ENCODE results near the gene USP13. TPM values are rescaled to one million over a fixed set of nuclear protein-coding genes. Genes with fewer than 3 reads are reported as not detected.
A peak's percentile ranks its signal among the peaks of the same experiment; 100 is the strongest.

The USP13 gene
- total and polyA plus RNA-seq, 2 donors, result 1.8 to 3.6 TPM

DNA sequence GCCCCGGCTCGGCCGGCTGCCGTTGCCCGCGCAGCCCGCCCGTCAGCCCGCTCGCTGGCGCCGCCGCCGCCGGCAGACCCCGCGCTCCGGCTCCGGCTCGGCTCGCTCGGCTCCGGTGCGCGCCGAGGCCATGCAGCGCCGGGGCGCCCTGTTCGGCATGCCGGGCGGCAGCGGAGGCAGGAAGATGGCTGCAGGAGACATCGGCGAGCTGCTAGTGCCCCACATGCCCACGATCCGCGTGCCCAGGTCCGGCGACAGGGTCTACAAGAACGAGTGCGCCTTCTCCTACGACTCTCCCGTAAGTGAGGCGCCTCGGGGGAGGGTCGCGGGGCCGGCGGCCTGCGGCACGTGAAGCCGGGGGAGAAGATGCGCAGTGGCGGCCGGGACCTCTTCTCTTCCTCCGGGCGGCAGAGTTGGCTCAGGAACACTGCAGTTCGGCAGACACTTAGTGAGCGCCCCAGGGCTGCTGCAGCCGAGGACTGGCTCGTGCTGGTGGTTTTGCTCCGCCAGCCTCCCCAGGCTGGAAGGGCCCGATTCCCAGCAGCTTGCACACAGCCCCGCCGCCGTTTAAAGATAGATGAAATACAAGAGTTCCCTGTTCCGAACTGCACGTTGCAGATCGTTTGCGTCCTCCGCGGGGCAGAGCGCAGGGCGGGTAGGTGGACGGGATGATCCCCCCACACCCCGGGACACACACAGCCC is 407 bp downstream of the USP13 start:
- H3K27me3 ChIP-seq (ENCODE audit: control insufficient read depth in 2 of 2, insufficient read depth in 1 of 2, low read length in 1 of 2), result peaks cover 0 to 10% of the 10 kb centered on the region in 2 donors
- no peaks in the 10 kb centered on the region for H3K9me3 ChIP-seq (ENCODE audit: control insufficient read depth in 2 of 2, insufficient read depth in 1 of 2, low read length in 1 of 2)
- peak overlapping the region; percentile 87 to 94 for H3K27ac ChIP-seq (ENCODE audit: low read depth in 1 of 2, low read length in 1 of 2)
- peak in 7 of 9 donors; percentile 46 to 84 (median 56) for DNase-seq (ENCODE audit: low read depth in 6 of 9, low spot score in 9 of 9)
- no peaks in the 10 kb centered on the region for H3K36me3 ChIP-seq (ENCODE audit: control insufficient read depth in 2 of 2, insufficient read depth in 2 of 2, low read length in 1 of 2)
- WGBS, result under 1% methylated on average over 77 of the region's 77 CpGs
- peak overlapping the region; percentile 78 to 89 for H3K4me3 ChIP-seq (ENCODE audit: low read length in 2 of 2)
- peaks cover 2 to 18% of the 10 kb centered on the region in 2 donors for H3K4me1 ChIP-seq (ENCODE audit: control insufficient read depth in 2 of 2, insufficient read depth in 2 of 2, low read length in 2 of 2)

DNA sequence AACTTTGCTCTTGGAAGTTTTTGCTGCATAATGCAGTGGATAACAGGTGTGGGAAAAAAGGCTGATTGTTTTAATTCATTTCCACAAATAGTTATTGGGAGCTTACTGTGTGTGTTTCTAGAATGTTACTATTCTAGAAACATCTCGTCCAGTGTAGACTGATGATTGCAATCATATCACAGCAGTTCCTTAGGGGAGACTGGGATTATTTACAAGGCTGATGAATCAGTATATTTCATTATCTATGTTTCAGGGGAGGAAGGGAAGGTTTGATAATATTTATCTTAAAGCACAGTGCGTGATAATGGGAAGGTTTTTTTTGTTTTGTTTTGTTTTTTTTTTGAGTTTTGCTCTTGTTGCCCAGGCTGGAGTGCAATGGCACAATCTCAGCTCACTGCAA is 2.4 kb downstream of the USP13 start:
- no peak overlapping the region for H3K27ac ChIP-seq (ENCODE audit: low read depth in 1 of 2, low read length in 1 of 2)
- H3K9me3 ChIP-seq (ENCODE audit: control insufficient read depth in 2 of 2, insufficient read depth in 1 of 2, low read length in 1 of 2), result no peaks in the 10 kb centered on the region
- 98% methylated on average over 2 of the region's 2 CpGs for WGBS

DNA sequence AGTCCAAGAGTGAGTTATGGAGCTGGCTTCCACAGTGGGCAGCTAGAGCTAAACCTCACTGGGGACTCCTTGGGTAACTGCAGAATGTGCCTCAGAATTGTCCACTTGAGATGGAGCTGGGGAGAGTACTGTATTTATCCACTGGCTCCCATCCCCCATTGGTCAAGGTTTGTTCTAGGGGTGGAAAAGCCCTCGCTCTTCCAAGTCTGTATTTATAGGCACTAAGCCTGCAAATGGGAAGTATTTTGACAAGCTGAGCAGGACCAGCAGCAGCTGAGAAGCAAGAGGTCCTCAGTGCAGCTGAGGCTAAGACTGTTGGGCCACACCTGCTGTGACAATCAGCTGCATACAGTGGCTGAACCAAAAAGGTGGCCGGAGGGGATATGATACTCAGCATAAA is 5.8 kb downstream of the USP13 start:
- WGBS, result 95% methylated on average over 2 of the region's 2 CpGs
- no peak overlapping the region for H3K4me3 ChIP-seq (ENCODE audit: low read length in 2 of 2)
- H3K9me3 ChIP-seq (ENCODE audit: control insufficient read depth in 2 of 2, insufficient read depth in 1 of 2, low read length in 1 of 2), result no peaks in the 10 kb centered on the region
- H3K4me1 ChIP-seq (ENCODE audit: control insufficient read depth in 2 of 2, insufficient read depth in 2 of 2, low read length in 2 of 2), result peaks cover 2 to 11% of the 10 kb centered on the region in 2 donors
- peaks cover 0 to 4% of the 10 kb centered on the region in 2 donors for H3K27me3 ChIP-seq (ENCODE audit: control insufficient read depth in 2 of 2, insufficient read depth in 1 of 2, low read length in 1 of 2)
- H3K27ac ChIP-seq (ENCODE audit: low read depth in 1 of 2, low read length in 1 of 2), result no peak overlapping the region
- no peaks in the 10 kb centered on the region for H3K36me3 ChIP-seq (ENCODE audit: control insufficient read depth in 2 of 2, insufficient read depth in 2 of 2, low read length in 1 of 2)
- no peak for DNase-seq (ENCODE audit: low read depth in 6 of 9, low spot score in 9 of 9)

More for the DNA sequence above, 2.4 kb downstream of the USP13 start:
- peaks cover 0 to 10% of the 10 kb centered on the region in 2 donors for H3K27me3 ChIP-seq (ENCODE audit: control insufficient read depth in 2 of 2, insufficient read depth in 1 of 2, low read length in 1 of 2)
- no peak for DNase-seq (ENCODE audit: low read depth in 6 of 9, low spot score in 9 of 9)
- no peak overlapping the region for H3K4me3 ChIP-seq (ENCODE audit: low read length in 2 of 2)
- H3K4me1 ChIP-seq (ENCODE audit: control insufficient read depth in 2 of 2, insufficient read depth in 2 of 2, low read length in 2 of 2), result peaks cover 2 to 18% of the 10 kb centered on the region in 2 donors
- H3K36me3 ChIP-seq (ENCODE audit: control insufficient read depth in 2 of 2, insufficient read depth in 2 of 2, low read length in 1 of 2), result no peaks in the 10 kb centered on the region

DNA sequence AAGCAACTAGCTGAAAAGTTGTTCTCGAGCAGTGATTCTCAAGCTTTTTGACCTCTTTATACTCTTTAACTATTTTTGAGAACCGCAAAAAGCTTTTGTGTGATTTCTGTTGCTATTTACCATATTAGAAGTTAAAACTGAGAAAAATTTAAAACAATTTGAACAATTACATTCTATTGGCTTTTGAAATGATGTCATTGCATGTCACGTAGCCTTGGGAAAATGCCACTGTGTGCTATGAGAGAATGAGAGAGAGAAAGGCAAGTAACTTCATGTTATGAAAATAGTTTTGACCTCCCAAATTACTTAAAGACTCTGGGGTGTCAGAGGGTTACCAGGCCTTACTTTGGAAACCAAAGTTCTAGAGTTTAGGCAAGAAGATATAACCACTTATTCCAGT is 8.0 kb downstream of the USP13 start:
- 95% methylated on average over 3 of the region's 3 CpGs for WGBS
- H3K27me3 ChIP-seq (ENCODE audit: control insufficient read depth in 2 of 2, insufficient read depth in 1 of 2, low read length in 1 of 2), result no peaks in the 10 kb centered on the region
- no peak overlapping the region for H3K4me3 ChIP-seq (ENCODE audit: low read length in 2 of 2)
- H3K9me3 ChIP-seq (ENCODE audit: control insufficient read depth in 2 of 2, insufficient read depth in 1 of 2, low read length in 1 of 2), result no peaks in the 10 kb centered on the region
- H3K36me3 ChIP-seq (ENCODE audit: control insufficient read depth in 2 of 2, insufficient read depth in 2 of 2, low read length in 1 of 2), result no peaks in the 10 kb centered on the region
- no peaks in the 10 kb centered on the region for H3K4me1 ChIP-seq (ENCODE audit: control insufficient read depth in 2 of 2, insufficient read depth in 2 of 2, low read length in 2 of 2)
- no peak overlapping the region for H3K27ac ChIP-seq (ENCODE audit: low read depth in 1 of 2, low read length in 1 of 2)
- DNase-seq (ENCODE audit: low read depth in 6 of 9, low spot score in 9 of 9), result no peak

DNA sequence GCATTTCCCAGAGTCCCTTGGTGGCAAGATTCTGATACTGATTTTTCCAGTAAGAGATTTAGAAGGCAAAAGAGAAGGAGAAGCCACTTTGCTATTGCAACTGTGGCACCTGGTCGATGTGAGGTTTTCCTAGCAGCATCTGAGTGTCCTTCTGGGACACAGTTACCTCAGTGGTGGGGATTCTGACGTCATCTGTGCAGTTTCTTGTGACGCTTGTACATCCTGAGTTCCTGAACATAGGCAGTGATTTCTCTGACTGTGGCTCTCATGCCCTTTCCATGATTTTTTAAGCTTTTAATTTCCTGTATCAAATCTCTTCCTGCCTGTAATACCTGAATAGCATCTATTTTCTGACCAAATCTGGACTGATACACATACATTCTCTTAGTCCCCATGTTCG is 8.9 kb downstream of the USP13 start:
- Histone ChIP-seq H3K9me3 (ENCODE audit: control insufficient read depth in 2 of 2, insufficient read depth in 1 of 2, low read length in 1 of 2) (no peaks in the 10 kb centered on the region), H3K27ac (ENCODE audit: low read depth in 1 of 2, low read length in 1 of 2) (no peak overlapping the region), H3K4me1 (ENCODE audit: control insufficient read depth in 2 of 2, insufficient read depth in 2 of 2, low read length in 2 of 2) (no peaks in the 10 kb centered on the region), H3K27me3 (ENCODE audit: control insufficient read depth in 2 of 2, insufficient read depth in 1 of 2, low read length in 1 of 2) (no peaks in the 10 kb centered on the region), H3K4me3 (ENCODE audit: low read length in 2 of 2) (no peak overlapping the region), H3K36me3 (ENCODE audit: control insufficient read depth in 2 of 2, insufficient read depth in 2 of 2, low read length in 1 of 2) (no peaks in the 10 kb centered on the region)
- DNase-seq (ENCODE audit: low read depth in 6 of 9, low spot score in 9 of 9), result no peak
- WGBS, result 97% methylated on average over 4 of the region's 4 CpGs

DNA sequence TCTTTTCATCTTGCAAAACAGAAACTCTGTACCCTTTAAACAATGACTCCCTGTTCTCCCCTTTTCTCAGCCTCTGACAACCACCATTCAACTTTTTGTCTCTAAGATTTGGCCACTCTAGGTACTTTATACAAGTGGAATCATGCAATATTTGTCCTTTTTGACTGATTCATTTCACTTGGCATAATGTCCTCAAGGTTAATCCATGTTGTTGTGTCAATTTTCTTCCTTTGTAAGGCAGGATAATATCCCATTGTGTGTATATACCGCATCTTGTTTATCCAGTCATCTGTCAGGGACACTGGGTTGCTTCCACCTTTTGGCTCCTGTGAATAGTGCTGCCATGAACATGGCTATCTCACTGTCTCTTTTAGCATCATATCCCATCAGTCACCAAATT is 10.3 kb downstream of the USP13 start:
- Histone ChIP-seq H3K27ac (ENCODE audit: low read depth in 1 of 2, low read length in 1 of 2) (no peak overlapping the region), H3K4me1 (ENCODE audit: control insufficient read depth in 2 of 2, insufficient read depth in 2 of 2, low read length in 2 of 2) (no peaks in the 10 kb centered on the region), H3K4me3 (ENCODE audit: low read length in 2 of 2) (no peak overlapping the region), H3K9me3 (ENCODE audit: control insufficient read depth in 2 of 2, insufficient read depth in 1 of 2, low read length in 1 of 2) (no peaks in the 10 kb centered on the region), H3K36me3 (ENCODE audit: control insufficient read depth in 2 of 2, insufficient read depth in 2 of 2, low read length in 1 of 2) (no peaks in the 10 kb centered on the region), H3K27me3 (ENCODE audit: control insufficient read depth in 2 of 2, insufficient read depth in 1 of 2, low read length in 1 of 2) (no peaks in the 10 kb centered on the region)
- no peak for DNase-seq (ENCODE audit: low read depth in 6 of 9, low spot score in 9 of 9)
- 98% methylated on average over 1 of the region's 1 CpG for WGBS

DNA sequence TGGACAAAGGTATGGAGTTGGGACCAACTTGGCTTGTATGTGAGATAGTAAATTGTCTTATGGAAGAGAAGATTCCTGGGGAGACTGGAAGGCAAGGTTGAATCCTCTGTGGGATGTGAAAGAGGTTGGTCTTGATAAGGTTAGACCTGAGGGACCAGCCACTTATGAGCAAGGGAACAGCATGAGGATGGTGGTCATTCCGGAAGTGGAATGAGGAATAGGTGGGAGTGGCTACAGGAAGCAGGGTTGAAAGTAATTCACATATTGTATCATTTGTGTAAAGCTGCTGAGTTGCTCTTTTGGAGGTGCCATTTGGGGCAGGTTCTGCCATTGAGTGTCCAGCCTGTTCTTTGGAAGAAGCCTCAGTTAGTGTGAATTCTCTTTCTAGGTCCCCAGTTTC is 13.2 kb downstream of the USP13 start:
- no peaks in the 10 kb centered on the region for H3K4me1 ChIP-seq (ENCODE audit: control insufficient read depth in 2 of 2, insufficient read depth in 2 of 2, low read length in 2 of 2)
- H3K9me3 ChIP-seq (ENCODE audit: control insufficient read depth in 2 of 2, insufficient read depth in 1 of 2, low read length in 1 of 2), result no peaks in the 10 kb centered on the region
- no peak for DNase-seq (ENCODE audit: low read depth in 6 of 9, low spot score in 9 of 9)
- H3K36me3 ChIP-seq (ENCODE audit: control insufficient read depth in 2 of 2, insufficient read depth in 2 of 2, low read length in 1 of 2), result no peaks in the 10 kb centered on the region
- H3K27ac ChIP-seq (ENCODE audit: low read depth in 1 of 2, low read length in 1 of 2), result no peak overlapping the region
- 86% methylated on average over 1 of the region's 1 CpG for WGBS
- no peak overlapping the region for H3K4me3 ChIP-seq (ENCODE audit: low read length in 2 of 2)
- H3K27me3 ChIP-seq (ENCODE audit: control insufficient read depth in 2 of 2, insufficient read depth in 1 of 2, low read length in 1 of 2), result no peaks in the 10 kb centered on the region

DNA sequence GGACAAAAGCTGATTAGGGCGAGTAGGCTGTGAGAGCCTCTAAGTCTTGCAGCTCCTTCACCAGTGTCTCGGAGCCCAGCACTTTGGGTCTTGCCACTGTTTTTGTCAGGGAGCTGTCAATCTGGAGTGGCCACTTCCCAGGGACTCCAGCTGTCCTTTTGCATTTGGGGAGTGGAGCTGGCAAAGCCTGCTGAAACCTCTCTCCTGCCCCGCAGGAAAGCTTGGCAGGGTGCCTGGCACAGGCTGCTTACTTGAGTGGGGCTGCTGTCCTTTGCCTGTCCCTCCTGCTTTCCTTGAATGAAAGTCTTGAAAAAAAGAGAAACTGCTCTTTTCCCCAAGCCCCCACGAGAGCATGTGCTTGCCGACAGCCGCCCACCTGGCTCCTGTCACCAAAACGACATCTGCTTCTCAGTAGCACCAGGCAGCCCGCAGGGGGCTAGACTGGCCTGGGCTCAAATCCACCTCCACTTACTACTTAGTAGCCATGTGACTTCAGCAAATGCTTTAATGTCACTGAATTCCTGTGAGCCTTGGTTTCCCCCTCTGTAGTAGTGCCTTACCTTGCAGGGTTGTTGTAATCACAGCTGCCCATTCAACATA is 13.7 kb downstream of the USP13 start:
- H3K36me3 ChIP-seq (ENCODE audit: control insufficient read depth in 2 of 2, insufficient read depth in 2 of 2, low read length in 1 of 2), result no peaks in the 10 kb centered on the region
- no peaks in the 10 kb centered on the region for H3K27me3 ChIP-seq (ENCODE audit: control insufficient read depth in 2 of 2, insufficient read depth in 1 of 2, low read length in 1 of 2)
- no peaks in the 10 kb centered on the region for H3K4me1 ChIP-seq (ENCODE audit: control insufficient read depth in 2 of 2, insufficient read depth in 2 of 2, low read length in 2 of 2)
- DNase-seq (ENCODE audit: low read depth in 6 of 9, low spot score in 9 of 9), result no peak
- H3K9me3 ChIP-seq (ENCODE audit: control insufficient read depth in 2 of 2, insufficient read depth in 1 of 2, low read length in 1 of 2), result no peaks in the 10 kb centered on the region
- H3K27ac ChIP-seq (ENCODE audit: low read depth in 1 of 2, low read length in 1 of 2), result no peak overlapping the region
- H3K4me3 ChIP-seq (ENCODE audit: low read length in 2 of 2), result no peak overlapping the region
- 82% methylated on average over 8 of the region's 8 CpGs for WGBS

DNA sequence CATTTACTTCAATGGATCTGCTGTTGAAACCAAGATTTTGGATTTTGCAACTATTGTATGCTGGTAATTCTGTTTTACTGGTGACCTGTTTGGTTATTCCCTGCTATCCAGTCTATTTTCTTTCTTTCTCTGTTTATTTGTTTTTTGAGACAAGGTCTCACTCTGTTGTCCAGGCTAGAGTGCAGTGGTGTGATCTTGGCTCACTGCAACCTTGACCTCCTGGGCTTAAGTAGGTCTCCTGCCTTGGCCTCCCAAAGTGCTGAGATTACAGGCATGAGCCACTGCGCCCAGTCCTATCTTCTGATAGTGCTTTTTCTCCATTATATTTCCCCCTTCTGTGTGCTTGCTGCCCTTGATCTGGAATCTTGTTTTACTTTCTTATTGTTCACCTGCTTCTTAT is 15.6 kb downstream of the USP13 start:
- Histone ChIP-seq H3K9me3 (ENCODE audit: control insufficient read depth in 2 of 2, insufficient read depth in 1 of 2, low read length in 1 of 2) (no peaks in the 10 kb centered on the region), H3K4me1 (ENCODE audit: control insufficient read depth in 2 of 2, insufficient read depth in 2 of 2, low read length in 2 of 2) (no peaks in the 10 kb centered on the region), H3K36me3 (ENCODE audit: control insufficient read depth in 2 of 2, insufficient read depth in 2 of 2, low read length in 1 of 2) (no peaks in the 10 kb centered on the region), H3K27ac (ENCODE audit: low read depth in 1 of 2, low read length in 1 of 2) (no peak overlapping the region), H3K4me3 (ENCODE audit: low read length in 2 of 2) (no peak overlapping the region), H3K27me3 (ENCODE audit: control insufficient read depth in 2 of 2, insufficient read depth in 1 of 2, low read length in 1 of 2) (no peaks in the 10 kb centered on the region)
- no peak for DNase-seq (ENCODE audit: low read depth in 6 of 9, low spot score in 9 of 9)
- 100% methylated on average over 1 of the region's 1 CpG for WGBS

Measured in thymus (tissue), 11 donors.